ENCODE results near the gene LYRM2.

LYRM2 gene

DNA sequence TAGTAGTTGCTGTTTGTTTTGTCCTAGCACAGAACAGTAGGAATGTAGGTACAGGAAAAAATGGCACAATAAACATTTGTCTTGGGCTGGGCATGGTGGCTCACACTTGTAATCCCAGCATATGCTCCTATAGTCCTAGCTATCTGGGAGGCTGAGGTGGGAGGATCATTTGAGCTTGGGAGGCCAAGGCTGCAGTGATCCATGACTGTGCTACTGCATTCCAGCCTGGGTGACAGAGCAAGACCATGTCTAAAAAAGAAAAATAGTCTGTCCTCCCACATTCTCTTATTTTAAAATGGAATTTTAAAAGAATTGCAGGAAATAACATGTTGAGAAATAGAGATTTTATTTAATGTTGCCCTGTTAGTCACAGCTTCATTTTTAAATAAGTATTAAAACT is 117.8 kb downstream of the LYRM2 start:
- ChIA-PET POLR2A (no interaction called here), CTCF (interaction anchor here (0.7 to 1.0 kb wide), 2 partner anchors 12 to 30 kb away, joined by 3 read pairs; no protein-coding TSS in a partner anchor)
- no peaks in the 10 kb centered on the region for H3K4me1 ChIP-seq (ENCODE audit: control insufficient read depth, insufficient read depth, low read length)
- no peak overlapping the region for H3K4me3 ChIP-seq (ENCODE audit: low read depth, low read length)
- H3K27ac ChIP-seq (ENCODE audit: extremely low read depth, low read depth, low read length) = no peak overlapping the region
- no peaks in the 10 kb centered on the region for H3K36me3 ChIP-seq (ENCODE audit: control insufficient read depth in 2 of 2, insufficient read depth in 1 of 2, low read length in 2 of 2)
- no peak for TF ChIP-seq ZNF510 (tag by site-specific recombination; IDR thresholded peaks at IDR 0.05; ENCODE audit: insufficient replicate concordance)
- no peak for TF ChIP-seq ZFHX2 (tag by site-specific recombination; conservative IDR thresholded peaks at IDR 0.05)
- H3K9me3 ChIP-seq (ENCODE audit: control insufficient read depth, insufficient read depth, low read depth, low read length) = no peaks in the 10 kb centered on the region

DNA sequence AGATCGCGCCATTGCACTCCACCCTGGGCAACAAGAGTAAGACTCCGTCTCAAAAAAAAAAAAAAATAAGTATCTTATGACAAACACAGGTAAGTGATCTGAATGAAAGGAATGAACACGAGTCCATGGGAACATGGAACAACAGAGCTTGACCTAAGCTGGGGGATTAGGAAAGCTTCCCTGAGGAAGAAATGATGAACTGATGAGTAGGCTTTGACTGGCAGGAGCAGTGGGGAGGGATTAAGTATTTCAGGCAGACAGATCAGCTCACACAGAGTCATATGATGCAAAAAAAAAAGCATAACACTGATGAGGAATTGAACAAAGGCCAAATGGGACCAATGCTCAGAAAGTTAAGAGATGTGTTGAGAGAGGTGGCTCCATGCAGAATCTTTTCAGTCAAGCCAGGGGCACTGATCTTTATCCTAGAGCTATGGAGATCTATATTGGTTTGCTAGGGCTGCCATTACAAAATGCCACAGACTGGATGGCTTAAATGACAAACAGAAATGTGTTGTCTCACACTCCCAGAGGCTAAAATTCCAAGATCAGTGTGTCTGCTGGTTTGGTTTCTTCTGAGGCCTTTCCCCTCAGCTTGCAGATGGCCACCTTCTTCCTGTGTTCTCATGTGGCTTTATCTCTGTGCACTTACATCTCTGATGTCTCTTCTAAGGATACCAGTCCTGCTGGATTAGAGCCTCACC is 120.0 kb downstream of the LYRM2 start:
- ChIA-PET CTCF (interaction anchor here (1.0 to 1.5 kb wide), 2 partner anchors 10 to 91 kb away, joined by 3 to 5 read pairs; no protein-coding TSS in a partner anchor), POLR2A (interaction anchor here (0.8 kb wide), 1 partner anchor 384 kb away, joined by 3 read pairs; no protein-coding TSS in a partner anchor)
- no peak overlapping the region for H3K27ac ChIP-seq (ENCODE audit: extremely low read depth, low read depth, low read length)
- H3K4me3 ChIP-seq (ENCODE audit: low read depth, low read length) = no peak overlapping the region
- TF ChIP-seq KLF7 (tag by site-specific recombination; IDR thresholded peaks at IDR 0.05; ENCODE audit: borderline replicate concordance) (no peak), GFI1B (tag by site-specific recombination; IDR thresholded peaks at IDR 0.05) (no peak), ZNF560 (tag by site-specific recombination; IDR thresholded peaks at IDR 0.05; ENCODE audit: borderline replicate concordance) (no peak), ZNF175 (tag by site-specific recombination; IDR thresholded peaks at IDR 0.05) (no peak), ZNF501 (tag by site-specific recombination; IDR thresholded peaks at IDR 0.05) (no peak), ZBTB7A (tag by site-specific recombination; IDR thresholded peaks at IDR 0.05; ENCODE audit: low read depth) (no peak), ZBTB20 (tag by site-specific recombination; IDR thresholded peaks at IDR 0.05) (no peak), ZNF138 (tag by site-specific recombination; IDR thresholded peaks at IDR 0.05; ENCODE audit: borderline replicate concordance) (no peak), ZNF529 (tag by site-specific recombination; IDR thresholded peaks at IDR 0.05; ENCODE audit: insufficient replicate concordance) (no peak), GLI2 (tag by site-specific recombination; IDR thresholded peaks at IDR 0.05; ENCODE audit: borderline replicate concordance, low read depth) (no peak), ZNF624 (tag by site-specific recombination; IDR thresholded peaks at IDR 0.05) (no peak)
- TF ChIP-seq, protein P1, sequence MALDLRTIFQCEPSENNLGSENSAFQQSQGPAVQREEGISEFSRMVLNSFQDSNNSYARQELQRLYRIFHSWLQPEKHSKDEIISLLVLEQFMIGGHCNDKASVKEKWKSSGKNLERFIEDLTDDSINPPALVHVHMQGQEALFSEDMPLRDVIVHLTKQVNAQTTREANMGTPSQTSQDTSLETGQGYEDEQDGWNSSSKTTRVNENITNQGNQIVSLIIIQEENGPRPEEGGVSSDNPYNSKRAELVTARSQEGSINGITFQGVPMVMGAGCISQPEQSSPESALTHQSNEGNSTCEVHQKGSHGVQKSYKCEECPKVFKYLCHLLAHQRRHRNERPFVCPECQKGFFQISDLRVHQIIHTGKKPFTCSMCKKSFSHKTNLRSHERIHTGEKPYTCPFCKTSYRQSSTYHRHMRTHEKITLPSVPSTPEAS (tag by site-specific recombination; IDR thresholded peaks at IDR 0.05) = no peak
- no peaks in the 10 kb centered on the region for H3K4me1 ChIP-seq (ENCODE audit: control insufficient read depth, insufficient read depth, low read length)
- no peaks in the 10 kb centered on the region for H3K36me3 ChIP-seq (ENCODE audit: control insufficient read depth in 2 of 2, insufficient read depth in 1 of 2, low read length in 2 of 2)
- no peaks in the 10 kb centered on the region for H3K9me3 ChIP-seq (ENCODE audit: control insufficient read depth, insufficient read depth, low read depth, low read length)

All from HEK293 (cell line).